ENCODE measurements around the gene UTF1. TPM values are rescaled to one million over a fixed set of nuclear protein-coding genes. Genes with fewer than 3 reads are reported as not detected.
A peak's percentile ranks its signal among the peaks of the same experiment; 100 is the strongest.

The UTF1 gene
- polyA plus RNA-seq, 4 donors = not detected

DNA sequence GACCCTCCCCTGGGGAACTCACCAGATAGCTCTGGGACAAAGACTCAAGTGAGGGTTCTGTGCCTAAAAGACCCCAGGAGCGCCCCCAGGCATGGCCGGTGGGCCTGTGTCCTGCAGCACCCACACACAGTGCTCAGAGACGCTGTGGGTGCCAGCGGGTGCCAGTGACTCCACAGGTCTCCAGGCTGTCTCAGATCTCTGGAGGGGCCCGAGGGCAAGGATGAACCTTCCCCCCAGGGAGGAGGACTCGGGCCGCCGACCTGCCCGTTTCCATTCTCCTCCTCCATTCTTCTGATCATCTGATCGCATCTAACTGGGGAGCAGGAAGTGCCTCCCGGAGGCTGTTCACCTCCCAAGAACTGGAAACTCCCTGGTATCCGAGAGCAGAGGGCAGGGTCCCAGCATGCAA, 45.7 kb downstream of the UTF1 start:
- Histone ChIP-seq H3K9me3 (ENCODE audit: control insufficient read depth in 2 of 2, insufficient read depth in 1 of 2, low read depth in 1 of 2, low read length in 1 of 2) (no peaks in the 10 kb centered on the region), H3K27ac (ENCODE audit: low read depth in 1 of 3, low read length in 2 of 3) (peak overlapping the region in 1 of 3 donors; percentile 49), H3K27me3 (ENCODE audit: control insufficient read depth in 3 of 3, insufficient read depth in 3 of 3, low read length in 3 of 3) (peaks cover 0 to 17% (median 4%) of the 10 kb centered on the region in 3 donors), H3K4me3 (ENCODE audit: low read depth in 1 of 3, low read length in 3 of 3) (peak overlapping the region in 1 of 3 donors; percentile 59), H3K36me3 (ENCODE audit: control insufficient read depth in 3 of 3, insufficient read depth in 2 of 3, low read depth in 1 of 3, low read length in 3 of 3) (peaks cover 0 to 33% (median 7%) of the 10 kb centered on the region in 3 donors), H3K4me1 (ENCODE audit: control insufficient read depth in 3 of 3, insufficient read depth in 2 of 3, low read depth in 1 of 3, low read length in 2 of 3) (peaks cover 0 to 34% (median 2%) of the 10 kb centered on the region in 3 donors)
- FAIRE-seq = no peak
- DNase-seq = peak; percentile 16 to 45
- 11 to 20% (median 15%) methylated on average over 11 to 12 of the region's 12 CpGs for WGBS, 3 donors

DNA sequence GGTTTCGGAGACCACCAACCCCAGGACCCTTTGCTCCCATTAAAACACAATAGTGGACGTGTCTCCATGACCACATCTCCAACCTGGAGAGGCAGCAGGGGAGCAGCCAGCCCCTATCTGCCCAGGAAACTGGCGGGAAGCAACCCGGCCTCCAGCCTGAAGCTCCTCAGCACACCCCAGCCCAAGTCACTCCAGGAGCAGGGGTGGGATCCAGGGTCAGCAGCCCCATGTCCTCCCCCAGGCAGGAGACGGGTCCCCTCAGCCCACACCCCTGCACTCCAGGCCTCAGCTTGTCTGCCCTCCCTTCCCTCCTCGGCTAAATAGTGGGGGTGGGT, 46.0 kb downstream of the UTF1 start:
- Histone ChIP-seq H3K27me3 (ENCODE audit: control insufficient read depth in 3 of 3, insufficient read depth in 3 of 3, low read length in 3 of 3) (peaks cover 0 to 17% (median 4%) of the 10 kb centered on the region in 3 donors), H3K4me1 (ENCODE audit: control insufficient read depth in 3 of 3, insufficient read depth in 2 of 3, low read depth in 1 of 3, low read length in 2 of 3) (peaks cover 0 to 34% (median 2%) of the 10 kb centered on the region in 3 donors), H3K9me3 (ENCODE audit: control insufficient read depth in 2 of 2, insufficient read depth in 1 of 2, low read depth in 1 of 2, low read length in 1 of 2) (no peaks in the 10 kb centered on the region), H3K4me3 (ENCODE audit: low read depth in 1 of 3, low read length in 3 of 3) (peak overlapping the region in 1 of 3 donors; percentile 59), H3K36me3 (ENCODE audit: control insufficient read depth in 3 of 3, insufficient read depth in 2 of 3, low read depth in 1 of 3, low read length in 3 of 3) (peaks cover 0 to 32% (median 7%) of the 10 kb centered on the region in 3 donors), H3K27ac (ENCODE audit: low read depth in 1 of 3, low read length in 2 of 3) (peak overlapping the region in 2 of 3 donors; percentile 49 to 50)
- 8 to 13% (median 13%) methylated on average over 6 of the region's 6 CpGs for WGBS, 3 donors
- DNase-seq (no peak), FAIRE-seq (no peak)

DNA sequence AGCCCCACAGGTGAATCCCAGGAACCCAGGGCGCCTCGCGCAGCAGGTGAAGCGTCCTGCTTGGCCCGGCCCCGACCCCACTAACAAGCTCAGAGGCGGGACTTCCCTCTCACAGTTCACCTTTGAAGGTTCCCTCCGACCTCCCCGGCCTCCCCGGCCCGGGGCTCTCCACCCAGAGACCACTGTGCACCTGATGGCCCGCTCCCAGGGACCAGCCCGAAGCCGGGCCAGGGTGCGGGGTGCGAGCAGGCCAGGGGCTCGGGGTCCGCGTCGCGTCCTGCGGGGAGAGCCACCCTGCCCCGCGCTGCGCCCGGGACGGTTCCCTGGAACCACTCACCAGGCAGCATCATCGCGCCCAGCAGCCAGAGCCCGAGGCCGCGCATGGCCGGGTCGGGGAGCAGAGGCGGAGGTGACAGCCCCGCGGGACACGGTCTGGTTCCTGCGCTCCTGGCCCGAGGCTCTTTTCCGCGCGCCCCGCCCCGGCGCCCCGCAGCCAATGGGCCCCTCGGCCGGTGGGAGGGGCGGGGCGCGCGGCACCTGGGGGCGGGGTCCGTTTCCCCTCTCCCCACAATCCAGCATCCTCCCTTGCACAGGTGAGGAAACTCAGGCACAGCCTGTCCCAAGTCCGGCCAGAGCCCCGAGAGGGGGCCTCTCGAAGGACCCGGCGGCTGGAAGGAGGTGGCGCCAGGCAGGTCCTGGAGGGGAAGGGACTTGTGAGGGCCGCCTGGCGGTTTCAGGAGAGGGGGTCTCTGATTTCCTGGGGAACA, 46.6 kb downstream of the UTF1 start, which contains the start of gene ADAM8:
Gene ADAM8 (minus strand): TSS at position 434 of the 767 bp plus-strand sequence. CDS start 51 bp downstream, at position 383.
- Histone ChIP-seq H3K36me3 (ENCODE audit: control insufficient read depth in 3 of 3, insufficient read depth in 2 of 3, low read depth in 1 of 3, low read length in 3 of 3) (peaks cover 2 to 34% (median 9%) of the 10 kb centered on the region in 3 donors), H3K27ac (ENCODE audit: low read depth in 1 of 3, low read length in 2 of 3) (peak within 1 kb of the TSS; percentile 50 to 72 (median 53)), H3K9me3 (ENCODE audit: control insufficient read depth in 2 of 2, insufficient read depth in 1 of 2, low read depth in 1 of 2, low read length in 1 of 2) (no peaks in the 10 kb centered on the region), H3K27me3 (ENCODE audit: control insufficient read depth in 3 of 3, insufficient read depth in 3 of 3, low read length in 3 of 3) (peaks cover 0 to 17% (median 4%) of the 10 kb centered on the region in 3 donors), H3K4me3 (ENCODE audit: low read depth in 1 of 3, low read length in 3 of 3) (peak within 1 kb of the TSS in 1 of 3 donors; percentile 59), H3K4me1 (ENCODE audit: control insufficient read depth in 3 of 3, insufficient read depth in 2 of 3, low read depth in 1 of 3, low read length in 2 of 3) (peaks cover 0 to 34% (median 2%) of the 10 kb centered on the region in 3 donors)
- no peak for FAIRE-seq
- WGBS, 3 donors = 5 to 7% (median 6%) methylated on average over 45 to 63 of the region's 63 CpGs
- DNase-seq = peak; percentile 22 to 57

DNA sequence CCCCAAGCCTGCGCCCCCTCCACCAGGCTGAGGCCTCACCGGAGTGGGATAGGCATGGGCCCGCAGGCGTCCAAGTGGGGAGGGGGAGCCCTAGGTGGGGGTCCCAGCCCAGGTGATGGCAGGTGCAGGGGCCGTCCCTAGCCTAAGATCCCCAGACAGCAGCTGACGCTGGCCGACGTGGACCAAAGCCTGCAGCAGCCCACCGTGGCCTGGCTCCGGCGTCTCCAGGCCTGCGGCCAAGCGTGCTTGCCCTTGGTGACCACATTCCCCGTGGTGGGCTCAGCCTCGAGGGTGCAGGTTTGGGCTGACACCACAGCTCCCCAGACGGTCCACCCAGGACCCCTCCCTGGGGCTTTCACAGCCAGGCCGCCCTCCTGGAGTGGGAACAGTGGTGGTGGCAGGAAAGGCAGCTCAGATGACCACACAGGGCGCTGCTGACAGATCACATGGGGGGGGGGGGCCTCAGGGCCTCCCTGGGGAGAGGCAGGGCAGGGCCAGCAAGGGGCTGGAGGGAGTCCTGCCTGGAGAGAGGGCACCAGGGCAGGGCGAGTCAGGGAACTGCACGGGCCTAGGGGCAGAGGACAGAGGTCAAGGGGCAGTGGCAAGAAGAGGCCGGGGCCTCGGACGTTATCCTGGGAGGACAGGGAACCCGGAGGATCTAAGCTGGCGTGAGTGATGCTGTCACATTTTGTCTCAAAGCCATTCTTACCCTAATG, 47.4 kb downstream of the UTF1 start:
- Histone ChIP-seq H3K27ac (ENCODE audit: low read depth in 1 of 3, low read length in 2 of 3) (peak overlapping the region; percentile 2 to 72 (median 53)), H3K27me3 (ENCODE audit: control insufficient read depth in 3 of 3, insufficient read depth in 3 of 3, low read length in 3 of 3) (peaks cover 0 to 17% (median 4%) of the 10 kb centered on the region in 3 donors), H3K4me1 (ENCODE audit: control insufficient read depth in 3 of 3, insufficient read depth in 2 of 3, low read depth in 1 of 3, low read length in 2 of 3) (peaks cover 0 to 34% (median 2%) of the 10 kb centered on the region in 3 donors), H3K9me3 (ENCODE audit: control insufficient read depth in 2 of 2, insufficient read depth in 1 of 2, low read depth in 1 of 2, low read length in 1 of 2) (no peaks in the 10 kb centered on the region), H3K36me3 (ENCODE audit: control insufficient read depth in 3 of 3, insufficient read depth in 2 of 3, low read depth in 1 of 3, low read length in 3 of 3) (peaks cover 10 to 40% (median 11%) of the 10 kb centered on the region in 3 donors), H3K4me3 (ENCODE audit: low read depth in 1 of 3, low read length in 3 of 3) (no peak overlapping the region)
- FAIRE-seq (no peak), DNase-seq (no peak)
- WGBS, 3 donors = 65 to 69% (median 69%) methylated on average over 21 to 25 of the region's 25 CpGs

DNA sequence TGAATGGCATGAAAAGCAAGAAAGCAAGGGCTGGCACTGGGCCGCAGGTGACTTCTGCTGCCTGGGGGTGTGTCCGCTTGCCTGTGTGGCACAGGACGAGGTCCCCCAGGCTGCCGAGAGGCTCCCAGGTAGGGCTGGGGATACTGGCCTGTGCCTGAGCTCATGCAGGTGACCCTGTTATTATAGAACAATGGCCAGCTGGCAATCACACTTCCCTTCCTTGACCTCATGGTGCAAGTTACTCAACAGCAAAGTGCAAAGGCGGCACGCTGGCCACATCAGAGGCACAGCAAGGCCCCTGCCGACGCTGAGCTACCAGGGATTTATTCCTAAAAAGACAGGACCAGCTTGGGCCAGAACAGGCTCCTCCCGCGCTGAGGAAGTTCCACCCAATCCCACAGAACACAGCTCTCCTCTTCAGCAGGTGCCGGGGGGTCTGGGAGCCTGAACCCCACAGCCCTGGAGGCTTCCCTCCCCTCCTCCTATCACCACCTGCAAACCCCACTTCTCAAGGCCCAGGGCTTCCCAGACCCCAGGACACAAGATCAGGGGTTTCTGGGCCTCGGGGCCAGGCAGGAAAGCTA, 48.1 kb downstream of the UTF1 start:
- Histone ChIP-seq H3K4me3 (ENCODE audit: low read depth in 1 of 3, low read length in 3 of 3) (no peak overlapping the region), H3K27ac (ENCODE audit: low read depth in 1 of 3, low read length in 2 of 3) (peak overlapping the region; percentile 2 to 72 (median 53)), H3K27me3 (ENCODE audit: control insufficient read depth in 3 of 3, insufficient read depth in 3 of 3, low read length in 3 of 3) (peaks cover 0 to 17% (median 4%) of the 10 kb centered on the region in 3 donors), H3K36me3 (ENCODE audit: control insufficient read depth in 3 of 3, insufficient read depth in 2 of 3, low read depth in 1 of 3, low read length in 3 of 3) (peaks cover 15 to 47% (median 18%) of the 10 kb centered on the region in 3 donors), H3K4me1 (ENCODE audit: control insufficient read depth in 3 of 3, insufficient read depth in 2 of 3, low read depth in 1 of 3, low read length in 2 of 3) (peaks cover 0 to 34% (median 2%) of the 10 kb centered on the region in 3 donors), H3K9me3 (ENCODE audit: control insufficient read depth in 2 of 2, insufficient read depth in 1 of 2, low read depth in 1 of 2, low read length in 1 of 2) (no peaks in the 10 kb centered on the region)
- WGBS, 3 donors = 61 to 69% (median 62%) methylated on average over 12 of the region's 12 CpGs
- no peak for FAIRE-seq
- DNase-seq = peak in 1 of 2 donors; percentile 22

DNA sequence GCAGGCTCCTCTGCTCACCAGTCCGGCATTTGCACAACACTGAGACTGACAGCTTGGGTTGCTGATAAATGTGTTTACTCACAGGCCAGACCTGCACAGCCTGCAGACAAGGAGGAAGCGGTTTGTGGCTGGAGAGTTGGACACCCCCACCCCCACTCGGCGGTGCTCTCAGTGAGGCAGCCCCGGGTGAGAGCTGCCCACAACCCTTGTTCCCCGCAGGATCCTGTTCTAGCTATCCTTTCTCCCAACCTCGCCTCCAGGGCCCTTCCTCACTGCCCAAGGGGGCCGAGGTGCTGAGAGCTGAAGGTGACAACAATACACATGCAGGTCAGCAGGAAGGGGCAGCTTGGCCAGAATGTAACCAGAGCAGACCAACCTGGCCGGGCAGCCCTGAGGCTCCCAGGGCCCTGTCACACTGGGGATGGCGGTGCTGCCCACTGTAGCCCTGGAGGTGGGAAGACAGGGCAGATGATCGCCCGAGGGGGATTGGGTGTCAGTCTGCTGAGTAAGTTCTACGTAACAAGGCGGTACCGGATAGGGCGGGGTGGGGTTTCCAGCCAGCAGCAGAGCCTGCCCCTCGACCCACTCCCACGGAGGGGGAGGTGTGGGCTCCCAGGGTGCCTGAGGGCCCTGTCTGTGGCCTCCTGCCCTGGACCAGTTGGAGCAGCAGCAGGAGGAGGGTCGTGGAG, 48.7 kb downstream of the UTF1 start:
- no peak for FAIRE-seq
- H3K27ac ChIP-seq (ENCODE audit: low read depth in 1 of 3, low read length in 2 of 3) = peak overlapping the region; percentile 63 to 84 (median 72)
- H3K9me3 ChIP-seq (ENCODE audit: control insufficient read depth in 2 of 2, insufficient read depth in 1 of 2, low read depth in 1 of 2, low read length in 1 of 2) = no peaks in the 10 kb centered on the region
- DNase-seq = peak; percentile 53 to 68
- WGBS, 3 donors = 55 to 61% (median 55%) methylated on average over 19 of the region's 19 CpGs
- H3K36me3 ChIP-seq (ENCODE audit: control insufficient read depth in 3 of 3, insufficient read depth in 2 of 3, low read depth in 1 of 3, low read length in 3 of 3) = peaks cover 15 to 53% (median 23%) of the 10 kb centered on the region in 3 donors
- H3K27me3 ChIP-seq (ENCODE audit: control insufficient read depth in 3 of 3, insufficient read depth in 3 of 3, low read length in 3 of 3) = peaks cover 0 to 17% (median 4%) of the 10 kb centered on the region in 3 donors
- H3K4me1 ChIP-seq (ENCODE audit: control insufficient read depth in 3 of 3, insufficient read depth in 2 of 3, low read depth in 1 of 3, low read length in 2 of 3) = peaks cover 0 to 34% (median 2%) of the 10 kb centered on the region in 3 donors
- peak overlapping the region in 1 of 3 donors; percentile 8 for H3K4me3 ChIP-seq (ENCODE audit: low read depth in 1 of 3, low read length in 3 of 3)

DNA sequence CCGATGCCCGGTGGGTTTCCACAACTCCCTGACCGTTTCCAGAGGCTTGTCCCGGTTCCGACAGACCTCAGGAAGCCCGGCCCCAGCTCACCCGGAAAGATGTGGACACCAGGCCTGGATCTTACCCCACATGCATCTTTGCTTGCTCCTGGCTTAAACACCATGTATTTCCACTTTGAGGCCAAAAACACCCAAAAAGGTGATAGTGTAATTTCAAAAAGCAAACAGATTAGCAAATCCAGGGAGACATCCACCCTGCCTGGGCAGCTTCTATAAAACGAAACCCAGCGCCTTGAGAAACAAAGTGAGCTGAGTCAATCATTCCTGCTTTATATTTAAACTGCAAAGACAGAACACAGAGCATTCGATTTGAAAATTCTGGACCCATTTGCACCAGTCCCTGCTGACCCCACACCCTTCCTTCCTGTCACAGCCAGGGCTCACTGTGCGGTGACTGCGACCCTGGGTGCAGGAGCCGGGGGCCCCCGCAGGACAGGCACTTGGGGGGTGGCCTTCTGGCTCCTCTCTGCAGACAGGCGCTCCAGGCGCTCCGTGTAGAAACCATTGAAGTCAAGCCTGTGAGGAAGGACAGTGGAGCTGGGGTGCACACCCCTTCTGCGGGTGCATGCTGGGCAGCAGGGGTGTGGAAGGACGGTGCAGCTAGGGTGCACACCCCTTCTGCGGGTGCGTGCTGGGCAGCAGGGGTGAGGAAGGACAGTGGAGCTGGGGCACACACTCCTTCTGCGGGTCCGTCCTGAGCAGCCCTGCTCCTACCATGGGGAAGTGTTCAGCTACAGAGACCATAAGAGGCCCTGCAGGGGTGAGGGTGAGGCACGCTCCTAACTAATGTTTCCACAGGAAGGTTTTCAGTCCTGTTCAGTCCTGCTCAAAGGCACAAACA, 49.6 kb downstream of the UTF1 start:
- Histone ChIP-seq H3K4me3 (ENCODE audit: low read depth in 1 of 3, low read length in 3 of 3) (no peak overlapping the region), H3K36me3 (ENCODE audit: control insufficient read depth in 3 of 3, insufficient read depth in 2 of 3, low read depth in 1 of 3, low read length in 3 of 3) (peaks cover 15 to 62% (median 30%) of the 10 kb centered on the region in 3 donors), H3K9me3 (ENCODE audit: control insufficient read depth in 2 of 2, insufficient read depth in 1 of 2, low read depth in 1 of 2, low read length in 1 of 2) (no peaks in the 10 kb centered on the region), H3K4me1 (ENCODE audit: control insufficient read depth in 3 of 3, insufficient read depth in 2 of 3, low read depth in 1 of 3, low read length in 2 of 3) (peaks cover 0 to 33% (median 2%) of the 10 kb centered on the region in 3 donors), H3K27me3 (ENCODE audit: control insufficient read depth in 3 of 3, insufficient read depth in 3 of 3, low read length in 3 of 3) (peaks cover 0 to 17% (median 3%) of the 10 kb centered on the region in 3 donors), H3K27ac (ENCODE audit: low read depth in 1 of 3, low read length in 2 of 3) (peak overlapping the region in 2 of 3 donors; percentile 63 to 84)
- WGBS, 3 donors = 79 to 88% (median 82%) methylated on average over 24 of the region's 24 CpGs
- FAIRE-seq (no peak), DNase-seq (no peak)

Data from small intestine (tissue), 7 donors.